ENCODE data around the gene RAD54L2. TPM values are rescaled to one million over a fixed set of nuclear protein-coding genes. Genes with fewer than 3 reads are reported as not detected.

The RAD54L2 gene
- 10 to 100 TPM; 10.2 to 16.0 (median 13.6) TPM for total RNA-seq

GRCh38 chr3:51538459-51539290 lies at the start of gene RAD54L2:
Gene RAD54L2, plus strand, starts transcription at chr3:51538719. Its CDS starts 51,702 bp downstream, at chr3:51590421.
- peak; percentile 52 to 95 for DNase-seq (ENCODE audit: low spot score in 2 of 2)
- 0 to 1% methylated on average over 13 to 31 of the region's 91 CpGs for WGBS, 2 donors

GRCh38 chr3:51498876-51499738 lies 39.4 kb upstream of the RAD54L2 start:
- TF ChIP-seq, protein P1, sequence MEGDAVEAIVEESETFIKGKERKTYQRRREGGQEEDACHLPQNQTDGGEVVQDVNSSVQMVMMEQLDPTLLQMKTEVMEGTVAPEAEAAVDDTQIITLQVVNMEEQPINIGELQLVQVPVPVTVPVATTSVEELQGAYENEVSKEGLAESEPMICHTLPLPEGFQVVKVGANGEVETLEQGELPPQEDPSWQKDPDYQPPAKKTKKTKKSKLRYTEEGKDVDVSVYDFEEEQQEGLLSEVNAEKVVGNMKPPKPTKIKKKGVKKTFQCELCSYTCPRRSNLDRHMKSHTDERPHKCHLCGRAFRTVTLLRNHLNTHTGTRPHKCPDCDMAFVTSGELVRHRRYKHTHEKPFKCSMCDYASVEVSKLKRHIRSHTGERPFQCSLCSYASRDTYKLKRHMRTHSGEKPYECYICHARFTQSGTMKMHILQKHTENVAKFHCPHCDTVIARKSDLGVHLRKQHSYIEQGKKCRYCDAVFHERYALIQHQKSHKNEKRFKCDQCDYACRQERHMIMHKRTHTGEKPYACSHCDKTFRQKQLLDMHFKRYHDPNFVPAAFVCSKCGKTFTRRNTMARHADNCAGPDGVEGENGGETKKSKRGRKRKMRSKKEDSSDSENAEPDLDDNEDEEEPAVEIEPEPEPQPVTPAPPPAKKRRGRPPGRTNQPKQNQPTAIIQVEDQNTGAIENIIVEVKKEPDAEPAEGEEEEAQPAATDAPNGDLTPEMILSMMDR (IDR thresholded peaks at IDR 0.05) = no peak
- no peak for TF ChIP-seq POLR2A (IDR thresholded peaks at IDR 0.05)
- WGBS, 2 donors = 1 to 2% methylated on average over 43 of the region's 43 CpGs
- peak overlapping the region; percentile 62 for H3K4me3 ChIP-seq (ENCODE audit: low read depth, poor library complexity, severe bottlenecking)
- DNase-seq (ENCODE audit: low spot score in 2 of 2) = peak; percentile 95 to 99
- intact Hi-C loops (cut with DNase I; ENCODE audit: low total_unique reads) = no loop called here

More at GRCh38 chr3:51538459-51539290, at the start of gene RAD54L2:
- no peak for TF ChIP-seq POLR2A (IDR thresholded peaks at IDR 0.05)
- TF ChIP-seq, protein P1 (IDR thresholded peaks at IDR 0.05) = no peak
- H3K4me3 ChIP-seq (ENCODE audit: low read depth, poor library complexity, severe bottlenecking) = peak within 1 kb of the TSS; percentile 94
- intact Hi-C loops (cut with DNase I; ENCODE audit: low total_unique reads) = no loop called here

DNA sequence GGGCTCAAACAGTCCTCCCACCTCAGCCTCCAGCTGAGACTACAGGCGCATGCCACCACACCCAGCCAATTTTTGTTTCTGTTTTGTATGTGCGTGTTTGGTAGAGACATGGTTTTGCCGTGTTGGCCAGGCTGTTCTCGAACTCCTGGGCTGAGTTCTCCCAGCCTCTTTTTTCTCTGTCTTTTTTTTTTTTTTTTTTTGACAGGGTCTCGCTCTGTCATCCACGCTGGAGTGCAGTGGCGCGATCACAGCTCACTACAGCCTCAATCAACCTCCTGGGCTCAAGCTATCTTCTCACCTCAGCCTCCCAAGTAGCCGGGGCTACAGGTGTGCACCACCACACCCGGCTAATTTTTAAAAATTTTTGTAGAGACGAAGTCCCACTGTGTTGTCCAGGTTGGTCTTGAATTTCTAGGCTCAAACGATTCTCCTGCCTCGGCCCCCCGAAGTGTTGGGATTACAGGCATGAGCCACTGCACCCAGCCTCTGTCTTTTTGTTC lies 37.8 kb upstream of the RAD54L2 start:
- no peak overlapping the region for H3K4me3 ChIP-seq (ENCODE audit: low read depth, poor library complexity, severe bottlenecking)
- intact Hi-C loops (cut with DNase I; ENCODE audit: low total_unique reads) = loop anchor here (5.0 to 10.0 kb wide), 2 partner anchors 172 to 304 kb away; partner anchors contain the start of gene TEX264
- TF ChIP-seq, protein P1 (IDR thresholded peaks at IDR 0.05) = no peak
- TF ChIP-seq POLR2A (IDR thresholded peaks at IDR 0.05) = no peak
- DNase-seq (ENCODE audit: low spot score in 2 of 2) = peak in 1 of 2 donors; percentile 26
- WGBS, 2 donors = 86 to 93% methylated on average over 14 of the region's 14 CpGs

- WGBS, 2 donors = 9 to 12% methylated on average over 6 of the region's 6 CpGs
- intact Hi-C loops (cut with DNase I; ENCODE audit: low total_unique reads) = loop anchor here (5.0 to 10.0 kb wide), 2 partner anchors 170 to 303 kb away; partner anchors contain the start of gene TEX264
- H3K4me3 ChIP-seq (ENCODE audit: low read depth, poor library complexity, severe bottlenecking) = no peak overlapping the region
- DNase-seq (ENCODE audit: low spot score in 2 of 2) = peak; percentile 78 to 96
- no peak for TF ChIP-seq POLR2A (IDR thresholded peaks at IDR 0.05)
- TF ChIP-seq, protein P1 (IDR thresholded peaks at IDR 0.05) = peak in 1 of 3 donors; percentile 67
These were observed 36.5 kb upstream of the RAD54L2 start for GRCh38 chr3:51501833-51502561.

DNA sequence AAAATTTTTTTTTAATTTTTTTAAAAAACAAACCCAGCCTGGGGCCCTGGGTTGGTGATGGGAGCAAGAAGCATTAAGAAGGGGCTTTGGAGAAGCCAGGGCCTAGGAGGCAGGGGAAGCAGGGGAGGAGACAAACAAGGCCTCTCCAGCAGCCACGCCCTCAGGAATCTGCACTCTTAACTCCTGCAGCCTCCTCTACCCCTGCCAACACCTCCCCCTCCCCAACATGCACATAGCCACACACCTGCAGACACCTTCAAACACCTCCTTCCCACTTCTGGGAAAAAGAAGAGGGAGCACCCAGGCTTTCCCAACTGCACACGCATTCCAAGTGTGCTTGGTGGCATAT lies 36.0 kb upstream of the RAD54L2 start:
- DNase-seq (ENCODE audit: low spot score in 2 of 2) = no peak
- 17 to 33% methylated on average over 2 of the region's 2 CpGs for WGBS, 2 donors
- no peak overlapping the region for H3K4me3 ChIP-seq (ENCODE audit: low read depth, poor library complexity, severe bottlenecking)
- TF ChIP-seq POLR2A (IDR thresholded peaks at IDR 0.05) = no peak
- TF ChIP-seq, protein P1 (IDR thresholded peaks at IDR 0.05) = no peak
- intact Hi-C loops (cut with DNase I; ENCODE audit: low total_unique reads) = loop anchor here (5.0 to 10.0 kb wide), 2 partner anchors 170 to 302 kb away; partner anchors contain the start of gene TEX264

Measured in lower leg skin (tissue), 4 donors.